GM13977 (cell line): ENCODE measurements around the gene SAMSN1.

Experiments used
- DNase-seq: peaks from one replicate; pipeline ENCODE4 v3.0.0; 2012; ENCODE audit warnings: low spot score
- CTCF ChIP-seq: IDR thresholded peaks from 2 replicates; pipeline ENCODE4 v1.5.1; 2012; ENCODE audit warnings: mild to moderate bottlenecking, control low read depth; ENCODE audit not compliant: insufficient read depth; ENCODE audit errors: extremely low read depth, missing control alignments
- in situ Hi-C: fragments of 300-500 bp; cut with MboI; formaldehyde crosslinking; loops from one replicate; pipeline ENCODE4 v1.12.0; 2022; ENCODE audit warnings: low sequenced_read_pairs, low pct_unique_long_range_greater_than_20kb, mixed read lengths, inconsistent platforms; ENCODE audit not compliant: unreplicated experiment

SAMSN1 gene

DNA sequence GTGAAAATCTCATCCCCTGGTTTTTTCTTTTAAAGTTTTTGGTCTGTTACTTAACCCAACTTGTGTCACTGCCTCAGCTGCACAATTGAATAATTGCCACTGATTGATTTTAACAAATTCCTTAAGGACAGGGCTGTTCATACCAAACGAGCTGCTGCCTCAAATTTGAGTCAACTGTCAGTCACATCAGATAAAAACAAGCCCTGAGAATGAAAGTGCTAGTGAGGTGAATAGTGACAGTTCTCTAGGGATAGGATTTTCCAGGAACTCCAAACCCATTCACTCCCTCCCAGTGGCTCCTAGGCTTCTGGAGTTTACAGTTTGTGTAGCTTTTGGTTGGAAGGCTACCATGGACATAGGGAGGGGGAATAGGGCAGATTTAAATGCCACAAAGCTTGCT is 79.4 kb downstream of the SAMSN1 start:
- TF ChIP-seq CTCF, result no peak
- in situ Hi-C loops, result no loop called here
- DNase-seq, result no peak

DNA sequence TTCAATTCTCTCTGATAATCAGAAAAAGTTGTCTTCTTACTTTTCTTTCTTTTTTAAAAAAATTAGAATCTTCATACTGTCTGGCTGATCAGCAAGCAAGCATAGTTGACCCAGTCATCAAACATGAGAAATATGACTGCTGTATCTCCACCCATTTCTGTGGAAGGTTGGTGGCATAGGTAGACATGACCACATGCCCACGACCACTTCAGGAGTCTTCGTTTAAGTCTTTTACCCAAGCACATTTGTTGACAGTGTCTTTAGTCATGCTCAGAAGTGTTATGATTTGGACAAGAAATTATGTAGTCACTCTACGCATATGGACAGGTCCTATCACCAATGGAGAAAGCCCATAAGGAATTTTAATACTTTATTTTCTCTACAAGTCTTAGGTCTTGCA is 88.4 kb downstream of the SAMSN1 start:
- in situ Hi-C loops, result no loop called here
- no peak for DNase-seq
- no peak for TF ChIP-seq CTCF

GRCh38 chr21:14456911-14457310 is 89.2 kb downstream of the SAMSN1 start:
- no peak for TF ChIP-seq CTCF
- no peak for DNase-seq
- in situ Hi-C loops, result no loop called here

DNA sequence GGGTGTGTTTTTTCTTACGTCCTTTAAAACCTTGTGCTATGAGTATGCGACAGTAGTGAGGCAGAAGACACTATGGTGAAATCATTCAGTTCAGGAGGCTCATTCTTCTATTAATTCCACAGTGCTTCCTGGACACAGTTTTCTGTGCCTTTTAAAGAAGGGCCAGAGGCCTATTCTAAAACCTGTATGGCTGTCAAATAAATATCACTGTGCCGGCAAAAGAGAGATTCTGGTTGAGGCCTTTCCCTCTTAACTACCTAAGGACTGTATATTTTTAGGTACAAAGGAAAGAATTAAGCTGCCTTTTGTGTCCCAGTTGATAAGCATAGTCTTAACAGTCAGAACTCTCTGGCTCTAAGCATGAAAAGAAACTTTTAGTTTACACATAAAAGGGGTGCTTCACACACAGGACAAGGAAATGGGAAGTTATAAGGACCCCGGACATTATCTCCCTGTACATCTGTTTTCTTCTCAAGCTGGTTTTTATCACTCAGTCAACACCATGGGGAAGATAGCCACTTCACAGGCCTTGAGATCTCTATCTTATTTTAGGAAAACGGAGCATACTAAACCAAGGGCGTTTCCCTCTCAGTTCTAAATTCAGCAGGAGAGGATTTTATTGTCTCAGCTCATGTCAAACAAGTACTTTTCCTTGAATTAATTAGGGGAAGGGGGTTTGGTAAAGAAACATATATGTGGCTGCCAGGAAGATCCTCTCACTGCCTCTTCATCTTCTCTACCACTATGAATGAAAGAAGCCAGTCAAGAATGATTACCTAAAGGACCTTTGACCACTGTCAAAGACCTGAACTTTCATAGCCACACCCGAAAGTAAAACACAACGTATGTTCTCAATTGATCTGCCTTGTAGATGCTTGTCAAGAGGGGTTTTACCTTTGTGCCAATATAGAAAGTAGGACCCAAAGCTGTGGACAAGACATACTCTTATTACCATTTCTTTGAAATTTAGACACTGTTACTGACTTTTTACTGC is 91.8 kb downstream of the SAMSN1 start:
- in situ Hi-C loops, result no loop called here
- peak; percentile 22 for DNase-seq
- no peak for TF ChIP-seq CTCF

DNA sequence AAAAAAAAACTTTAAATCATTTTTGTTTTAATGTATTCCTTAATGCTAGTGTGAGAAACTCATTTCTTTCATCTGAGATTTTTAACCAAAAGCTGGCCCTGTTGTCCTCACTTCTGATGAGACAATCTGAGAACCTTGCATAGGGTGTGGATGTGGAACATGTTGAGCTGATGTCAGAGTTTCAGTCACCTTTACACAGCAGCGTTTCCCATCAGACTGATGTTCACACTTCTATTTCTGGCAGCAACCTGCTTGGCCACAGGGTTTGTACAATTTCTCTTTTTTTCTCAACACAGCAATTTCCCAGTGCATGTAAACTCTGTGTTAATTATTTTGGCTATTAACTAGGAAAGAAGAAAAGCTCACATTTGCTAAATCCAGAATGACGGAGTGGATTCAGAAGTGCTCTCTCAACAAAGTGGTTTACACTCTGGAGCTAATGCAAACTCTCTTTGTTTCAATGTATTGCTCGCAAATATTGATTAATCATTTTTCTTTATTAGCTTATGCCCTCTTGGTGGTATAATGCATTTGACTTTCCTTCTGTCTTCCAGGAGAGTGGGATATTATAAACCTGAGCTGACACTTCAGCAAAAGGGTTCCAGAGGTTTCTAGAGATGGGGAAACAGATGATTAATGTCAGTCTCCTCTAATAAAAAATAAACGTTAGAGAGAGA is 92.6 kb downstream of the SAMSN1 start:
- TF ChIP-seq CTCF, result no peak
- DNase-seq, result peak; percentile 38
- in situ Hi-C loops, result no loop called here

DNA sequence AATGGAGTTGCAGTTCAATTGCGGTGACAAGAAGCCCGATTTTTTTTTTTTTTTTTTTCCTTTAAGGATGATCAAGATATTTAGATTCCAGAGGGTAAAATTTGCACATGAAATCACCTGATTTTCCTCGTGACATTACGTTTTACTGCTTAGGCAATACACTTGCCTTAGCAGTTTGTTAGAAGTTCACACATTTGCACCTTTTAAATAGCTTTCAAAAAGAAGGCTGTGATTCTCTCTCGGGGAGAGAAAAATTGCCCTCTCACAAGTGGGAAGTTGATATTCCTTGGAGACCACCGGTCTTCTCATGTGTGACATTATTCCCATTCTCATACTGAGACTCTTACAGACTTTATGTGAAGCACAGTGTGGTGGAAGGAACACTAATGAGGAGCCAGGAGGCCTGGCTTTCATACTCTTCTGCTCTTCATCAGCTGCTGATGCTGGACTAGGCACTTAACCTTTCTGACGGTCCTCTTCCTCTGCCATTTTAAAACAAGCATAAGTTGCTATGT is 93.3 kb downstream of the SAMSN1 start:
- in situ Hi-C loops, result no loop called here
- TF ChIP-seq CTCF, result no peak
- no peak for DNase-seq
